ENCODE measurements around the gene WNT3A.
"Not testable (repeated sequence)": the region's sequence is repeated elsewhere in the genome, so short reads cannot be mapped to it uniquely, and the experiment has no call there.

Gene WNT3A

GRCh38 chr1:228006786-228007048 is at the start of gene WNT3A:
Gene WNT3A (plus strand): TSS chr1:228006998. CDS start chr1:228007129, 131 bp downstream.
- H3K27ac ChIP-seq, result no peak within 1 kb of the TSS
- no peak for DNase-seq (ENCODE audit: low read depth, low spot score)

DNA sequence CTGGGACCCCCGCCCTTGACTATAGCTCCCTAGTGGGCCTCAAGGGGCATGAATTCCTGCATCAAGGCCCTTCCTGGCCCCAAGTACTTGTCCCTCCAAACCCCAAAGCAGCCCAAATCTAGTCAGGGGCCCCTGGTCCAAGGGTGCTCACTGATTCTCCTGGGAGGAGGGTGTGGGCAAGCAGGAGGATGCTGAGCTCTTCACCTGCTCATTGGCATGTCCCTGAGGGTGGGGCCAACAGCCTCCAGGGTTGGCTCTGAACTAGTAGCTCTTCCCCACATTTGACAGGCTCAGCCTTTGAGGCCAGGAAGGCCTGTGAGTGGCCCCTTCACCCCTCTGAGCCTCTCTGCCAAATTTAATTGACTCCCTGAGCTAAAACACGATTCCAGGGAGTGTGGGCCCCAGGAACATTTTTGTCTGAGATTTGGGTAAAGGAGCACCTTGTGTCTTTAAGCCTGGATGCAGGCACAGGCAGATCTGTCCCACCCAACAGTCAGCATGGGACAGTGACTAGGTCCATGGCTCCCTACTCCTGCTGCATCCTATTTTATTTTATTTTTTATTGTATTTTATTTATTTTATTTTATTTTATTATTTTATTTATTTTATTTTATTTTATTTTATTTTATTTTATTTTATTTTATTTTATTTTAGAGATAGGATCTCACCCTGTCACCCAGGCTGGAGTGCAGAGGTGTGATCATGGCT is 48.0 kb upstream of the WNT3A start:
- DNase-seq (ENCODE audit: low read depth, low spot score), result no peak

GRCh38 chr1:227959325-227959860 is 47.4 kb upstream of the WNT3A start:
- H3K27ac ChIP-seq, result no peak overlapping the region
- DNase-seq (ENCODE audit: low read depth, low spot score), result no peak

More for the DNA sequence above, 48.0 kb upstream of the WNT3A start:
- H3K27ac ChIP-seq, result no peak overlapping the region

DNA sequence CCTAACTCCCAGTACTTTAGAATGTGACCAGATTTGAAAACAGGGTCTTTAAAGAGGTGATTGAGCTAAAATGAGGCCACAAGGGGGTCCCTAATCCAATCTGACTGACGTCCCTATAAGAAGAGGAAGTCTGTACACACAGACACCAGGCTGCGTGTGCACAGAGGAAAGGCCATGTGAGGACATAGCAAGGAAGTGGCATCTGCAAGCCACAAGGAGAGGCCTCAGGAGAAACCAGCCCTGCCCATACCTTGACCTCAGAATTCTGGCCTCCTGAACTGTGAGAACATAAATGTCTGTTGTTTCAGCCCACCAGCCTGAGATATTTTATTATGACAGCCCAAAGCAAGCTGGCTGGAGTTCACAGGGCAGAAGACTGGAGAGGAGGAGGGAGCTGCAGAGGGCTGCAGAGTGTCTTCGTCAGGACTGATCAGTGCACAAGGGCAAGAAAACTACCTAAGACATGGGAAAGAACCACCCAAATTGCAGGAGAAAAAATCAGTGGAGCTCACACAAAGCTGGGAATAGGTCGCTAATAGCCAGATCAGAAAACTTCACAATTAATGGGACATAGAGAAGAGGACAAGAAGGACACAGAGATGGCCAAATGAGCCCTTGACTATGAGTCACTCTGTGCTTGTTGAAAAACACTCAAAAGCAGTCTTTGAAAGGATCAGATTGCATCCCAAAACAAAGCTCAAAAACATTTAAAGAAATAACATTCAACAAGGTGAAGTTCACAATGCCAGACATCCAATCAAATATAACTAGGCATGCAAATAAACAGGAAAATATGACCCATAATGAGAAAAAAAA is 44.9 kb upstream of the WNT3A start:
- no peak for DNase-seq (ENCODE audit: low read depth, low spot score)
- H3K27ac ChIP-seq, result no peak overlapping the region

GRCh38 chr1:227966733-227967132 is 40.1 kb upstream of the WNT3A start:
- DNase-seq (ENCODE audit: low read depth, low spot score); H3K27ac ChIP-seq: not testable (repeated sequence)

- not testable (repeated sequence) for H3K27ac ChIP-seq; DNase-seq (ENCODE audit: low read depth, low spot score)
Observed at GRCh38 chr1:227967815-227968214, 39.0 kb upstream of the WNT3A start.

GRCh38 chr1:227970076-227970995 is 36.5 kb upstream of the WNT3A start:
- not testable (repeated sequence) for DNase-seq (ENCODE audit: low read depth, low spot score)

GRCh38 chr1:227971216-227971615 is 35.6 kb upstream of the WNT3A start:
- H3K27ac ChIP-seq; DNase-seq (ENCODE audit: low read depth, low spot score): not testable (repeated sequence)

More at GRCh38 chr1:227970076-227970995, 36.5 kb upstream of the WNT3A start:
- H3K27ac ChIP-seq, result not testable (repeated sequence)

GRCh38 chr1:227971643-227972282 is 35.0 kb upstream of the WNT3A start:
- DNase-seq (ENCODE audit: low read depth, low spot score); H3K27ac ChIP-seq: not testable (repeated sequence)

- not testable (repeated sequence) for DNase-seq (ENCODE audit: low read depth, low spot score); H3K27ac ChIP-seq
Observed at GRCh38 chr1:227972283-227972679, 34.5 kb upstream of the WNT3A start.

- DNase-seq (ENCODE audit: low read depth, low spot score), result not testable (repeated sequence)
Observed at GRCh38 chr1:227972843-227973374, 33.9 kb upstream of the WNT3A start.

DNA sequence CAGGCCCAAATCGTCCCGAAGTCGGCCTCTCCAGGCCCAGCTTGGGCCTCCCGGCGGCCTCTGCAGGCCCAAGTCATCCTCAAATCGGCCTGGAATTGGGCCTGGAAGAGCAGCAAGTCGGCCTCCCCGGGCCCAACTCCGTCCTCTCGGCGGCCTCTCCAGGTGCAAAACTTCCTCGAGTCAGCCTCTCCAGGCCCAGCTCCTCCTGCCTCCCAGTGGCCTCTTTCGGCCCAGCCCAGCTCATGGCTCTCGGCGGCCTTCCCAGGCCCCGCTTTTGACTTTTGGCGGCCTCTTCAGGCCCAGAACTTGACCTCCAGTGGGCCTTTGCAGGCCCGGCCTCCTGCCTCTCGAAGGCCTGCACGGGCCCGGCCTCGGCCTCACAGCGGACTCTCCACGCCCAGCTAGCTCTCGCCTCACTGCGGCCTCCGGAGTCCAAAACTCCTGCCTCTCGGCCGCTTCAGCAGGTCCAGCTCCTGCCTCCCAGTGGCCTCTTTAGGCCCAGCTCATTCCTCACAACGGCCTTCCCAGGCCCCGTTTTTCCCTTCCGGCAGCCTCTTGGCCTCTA is 33.0 kb upstream of the WNT3A start:
- not testable (repeated sequence) for DNase-seq (ENCODE audit: low read depth, low spot score); H3K27ac ChIP-seq

More at GRCh38 chr1:227972843-227973374, 33.9 kb upstream of the WNT3A start:
- H3K27ac ChIP-seq, result not testable (repeated sequence)

GRCh38 chr1:227975583-227976283 is 31.1 kb upstream of the WNT3A start:
- H3K27ac ChIP-seq; DNase-seq (ENCODE audit: low read depth, low spot score): not testable (repeated sequence)

DNA sequence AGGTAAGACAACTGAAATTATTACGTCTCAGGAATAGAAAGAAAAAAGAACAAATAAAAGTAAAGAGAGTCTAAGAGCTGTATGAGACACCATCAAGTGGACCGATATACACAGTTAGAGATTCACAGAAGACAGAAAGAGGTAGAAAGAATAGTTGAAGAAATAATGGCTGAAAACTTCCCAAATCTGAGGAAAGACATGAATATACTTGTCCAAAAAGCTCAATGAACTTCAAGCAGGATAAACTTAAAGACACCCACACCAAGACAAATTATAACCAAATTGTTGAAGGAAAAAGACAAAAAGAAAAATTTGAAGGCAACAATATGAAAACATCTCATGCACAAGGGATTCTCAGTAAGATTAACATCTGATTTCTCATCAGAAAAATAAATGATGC is 19.6 kb upstream of the WNT3A start:
- DNase-seq (ENCODE audit: low read depth, low spot score), result no peak

DNA sequence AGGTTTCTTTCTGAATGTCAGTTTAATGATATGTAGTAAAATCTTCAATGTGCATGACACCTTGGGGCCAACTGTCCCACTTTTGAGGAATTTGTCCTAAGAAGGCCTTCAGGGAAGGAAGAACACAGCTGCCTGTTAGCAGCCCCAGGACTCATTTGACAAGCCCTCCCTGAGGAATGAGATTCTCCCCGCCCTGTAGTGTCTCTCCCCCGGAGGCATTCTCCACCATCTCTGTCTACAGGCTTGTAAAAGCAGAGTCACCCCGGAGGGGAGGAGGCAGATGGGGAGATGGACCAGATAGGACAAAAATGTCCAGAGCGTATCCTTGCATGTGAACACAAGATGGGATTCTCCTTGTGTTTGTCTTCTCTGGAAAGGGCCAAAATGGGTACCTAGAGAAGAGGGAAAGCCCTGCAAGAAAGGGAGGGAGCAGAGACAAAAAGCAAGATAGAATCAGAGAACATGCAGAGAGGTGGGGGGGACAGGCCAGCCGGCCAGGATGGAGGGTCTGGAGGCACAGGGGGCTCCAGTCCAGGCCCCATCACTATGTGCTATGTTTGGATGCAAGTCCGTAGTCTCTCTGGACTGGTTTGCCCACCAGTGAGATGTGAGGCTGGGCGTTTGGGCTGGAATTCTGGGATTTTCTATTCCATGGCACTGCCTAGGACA is 12.0 kb upstream of the WNT3A start:
- DNase-seq (ENCODE audit: low read depth, low spot score), result no peak
- H3K27ac ChIP-seq, result no peak overlapping the region

More for the DNA sequence above, 19.6 kb upstream of the WNT3A start:
- H3K27ac ChIP-seq, result no peak overlapping the region

- H3K27ac ChIP-seq, result no peak overlapping the region
- DNase-seq (ENCODE audit: low read depth, low spot score), result no peak
Observed at GRCh38 chr1:227996187-227996950, 10.4 kb upstream of the WNT3A start.

DNA sequence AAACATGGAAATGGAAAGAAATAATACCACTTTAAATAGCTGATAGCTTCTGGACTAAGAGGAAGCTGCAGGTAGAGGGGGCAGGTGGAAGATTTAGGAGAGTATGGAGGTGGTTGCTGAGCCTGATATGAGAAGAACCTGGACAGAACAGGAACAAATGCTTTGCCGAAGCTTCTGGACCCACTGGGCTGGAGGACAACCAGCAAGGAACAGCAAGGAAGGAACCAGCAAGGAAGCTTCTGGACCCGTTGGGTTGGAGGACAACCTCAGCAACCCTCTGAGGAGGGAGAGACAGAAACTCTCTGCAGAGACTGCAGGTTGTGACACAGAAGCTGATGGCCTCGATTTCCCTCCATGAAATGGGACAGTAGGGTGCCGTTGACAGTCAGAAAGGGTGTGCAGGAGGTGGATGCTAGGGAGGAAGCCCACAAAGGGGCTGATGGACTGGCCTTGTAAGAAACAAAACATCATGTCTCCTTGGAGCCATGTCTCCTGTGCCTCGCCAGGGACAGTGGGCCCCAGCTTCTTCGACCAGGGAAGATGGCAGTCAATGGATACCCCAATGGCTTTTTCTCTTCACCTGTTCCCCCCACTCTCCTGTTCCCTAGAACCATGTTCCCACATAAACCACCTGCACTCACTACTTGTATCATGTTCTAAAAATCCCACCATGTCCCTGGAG is 8.3 kb upstream of the WNT3A start:
- DNase-seq (ENCODE audit: low read depth, low spot score), result no peak
- H3K27ac ChIP-seq, result no peak overlapping the region

Measured in epithelial cell of prostate (primary cell).